ENCODE measurements around the gene P3H3.
A peak's percentile ranks its signal among the peaks of the same experiment; 100 is the strongest.

The P3H3 gene

DNA sequence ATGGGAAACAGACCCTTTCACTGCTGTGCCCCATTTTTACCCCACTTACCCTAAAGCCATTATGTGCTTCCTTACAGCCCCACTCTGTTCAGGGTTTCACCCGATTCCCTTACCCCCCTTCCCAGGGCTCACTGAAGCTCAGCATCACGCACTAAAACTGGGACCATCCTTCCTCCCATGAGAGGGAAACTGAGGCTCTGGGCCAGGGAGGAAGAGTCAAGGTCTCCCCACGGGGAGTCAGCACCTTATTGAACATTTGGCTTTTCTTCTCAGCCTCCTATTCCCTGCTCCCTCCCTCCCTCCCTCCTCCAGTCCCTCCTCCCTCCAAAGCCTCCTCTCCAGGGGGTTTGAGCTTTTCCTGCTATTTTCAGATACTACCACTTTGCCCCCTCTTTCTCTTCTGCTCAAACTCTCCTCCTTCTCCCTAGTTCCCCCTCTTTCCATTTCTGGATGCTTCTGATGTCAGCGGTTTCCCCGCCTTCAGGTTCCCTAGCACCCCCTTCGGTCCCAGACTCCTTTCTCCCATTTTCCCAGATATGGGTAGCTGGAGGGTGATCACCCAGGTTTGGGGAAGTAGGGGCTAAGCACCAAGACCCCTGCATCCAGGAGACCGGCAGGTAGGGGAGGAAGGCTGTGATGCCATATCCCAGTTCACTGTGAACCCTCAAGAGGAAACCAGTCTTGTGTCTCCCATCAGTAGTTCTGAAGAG lies 5.6 kb upstream of the P3H3 start:
- H3K27me3 ChIP-seq (ENCODE audit: control insufficient read depth, insufficient read depth, low read length) = peaks cover 58% of the 10 kb centered on the region
- peaks cover 72% of the 10 kb centered on the region for H3K4me1 ChIP-seq (ENCODE audit: control insufficient read depth, insufficient read depth, low read length)
- H3K9ac ChIP-seq (ENCODE audit: low read length) = no peak overlapping the region
- H3K36me3 ChIP-seq (ENCODE audit: control insufficient read depth, insufficient read depth, low read length) = no peaks in the 10 kb centered on the region
- no peaks in the 10 kb centered on the region for H3K9me3 ChIP-seq (ENCODE audit: control insufficient read depth, insufficient read depth, low read depth, low read length)
- peak overlapping the region; percentile 69 for H3K4me3 ChIP-seq (ENCODE audit: low read depth, low read length)
- H3K27ac ChIP-seq (ENCODE audit: low read depth, low read length) = no peak overlapping the region

DNA sequence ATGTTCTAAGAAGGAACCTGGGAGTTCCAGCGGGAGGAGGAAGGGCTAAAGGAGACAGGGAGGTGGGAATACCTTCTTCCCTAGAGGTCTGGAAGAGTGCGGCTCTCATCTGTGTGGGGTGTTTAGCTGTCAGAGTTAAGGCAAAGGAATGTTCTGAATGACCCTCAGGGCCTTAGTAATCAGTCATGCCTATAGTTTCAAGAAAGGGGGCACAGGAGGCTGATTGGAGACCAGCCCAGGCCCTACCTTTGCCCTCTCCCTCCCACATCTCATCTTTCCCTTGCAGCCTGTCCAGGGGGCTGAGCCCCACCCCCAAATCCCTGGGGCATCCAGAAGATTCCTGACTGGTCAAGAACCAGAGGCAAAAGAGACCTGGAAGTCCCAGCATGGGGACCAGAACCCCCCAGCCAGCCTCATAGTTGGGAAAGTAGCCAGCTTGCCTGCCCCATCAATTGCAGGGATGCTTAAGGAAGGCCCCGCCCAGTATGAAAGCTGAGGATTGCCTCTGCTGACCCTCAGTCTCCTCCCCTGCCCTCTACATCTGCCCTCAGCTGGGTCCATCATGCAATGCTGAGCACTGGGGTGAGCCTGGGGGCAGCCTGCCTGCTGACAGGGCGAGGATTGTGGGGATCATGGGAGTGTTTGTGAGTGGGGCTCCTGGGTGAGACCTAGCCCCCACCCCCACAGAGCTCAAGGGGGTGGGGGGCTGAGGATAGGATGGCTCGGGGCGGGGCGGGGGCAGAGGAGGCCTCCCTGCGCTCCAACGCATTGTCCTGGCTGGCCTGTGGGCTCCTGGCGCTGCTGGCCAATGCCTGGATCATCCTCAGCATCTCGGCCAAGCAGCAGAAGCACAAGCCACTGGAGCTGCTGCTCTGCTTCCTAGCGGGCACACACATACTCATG lies 4.8 kb upstream of the P3H3 start:
- Histone ChIP-seq H3K27me3 (ENCODE audit: control insufficient read depth, insufficient read depth, low read length) (peaks cover 58% of the 10 kb centered on the region), H3K36me3 (ENCODE audit: control insufficient read depth, insufficient read depth, low read length) (no peaks in the 10 kb centered on the region), H3K4me3 (ENCODE audit: low read depth, low read length) (peak overlapping the region; percentile 69; the same call in 1 of the 2 replicates), H3K9me3 (ENCODE audit: control insufficient read depth, insufficient read depth, low read depth, low read length) (no peaks in the 10 kb centered on the region), H3K4me1 (ENCODE audit: control insufficient read depth, insufficient read depth, low read length) (peaks cover 66% of the 10 kb centered on the region), H3K27ac (ENCODE audit: low read depth, low read length) (no peak overlapping the region), H3K9ac (ENCODE audit: low read length) (no peak overlapping the region)

DNA sequence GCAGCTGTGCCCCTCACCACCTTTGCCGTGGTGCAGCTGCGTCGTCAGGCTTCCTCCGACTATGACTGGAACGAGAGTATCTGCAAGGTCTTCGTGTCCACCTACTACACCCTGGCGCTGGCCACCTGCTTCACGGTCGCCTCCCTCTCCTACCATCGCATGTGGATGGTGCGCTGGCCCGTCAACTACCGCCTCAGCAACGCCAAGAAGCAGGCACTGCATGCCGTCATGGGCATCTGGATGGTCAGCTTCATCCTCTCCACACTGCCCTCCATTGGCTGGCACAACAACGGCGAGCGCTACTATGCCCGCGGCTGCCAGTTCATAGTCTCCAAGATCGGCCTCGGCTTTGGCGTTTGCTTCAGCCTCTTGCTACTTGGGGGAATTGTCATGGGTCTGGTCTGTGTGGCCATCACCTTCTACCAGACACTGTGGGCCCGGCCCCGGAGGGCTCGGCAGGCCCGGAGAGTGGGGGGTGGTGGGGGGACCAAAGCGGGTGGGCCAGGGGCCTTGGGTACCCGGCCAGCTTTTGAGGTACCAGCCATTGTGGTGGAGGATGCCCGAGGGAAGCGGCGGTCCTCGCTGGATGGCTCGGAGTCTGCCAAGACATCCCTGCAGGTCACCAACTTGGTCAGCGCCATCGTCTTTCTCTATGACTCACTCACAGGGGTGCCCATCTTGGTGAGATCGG lies 4.0 kb upstream of the P3H3 start:
- Histone ChIP-seq H3K9me3 (ENCODE audit: control insufficient read depth, insufficient read depth, low read depth, low read length) (no peaks in the 10 kb centered on the region), H3K27me3 (ENCODE audit: control insufficient read depth, insufficient read depth, low read length) (peaks cover 58% of the 10 kb centered on the region), H3K4me1 (ENCODE audit: control insufficient read depth, insufficient read depth, low read length) (peaks cover 60% of the 10 kb centered on the region)

DNA sequence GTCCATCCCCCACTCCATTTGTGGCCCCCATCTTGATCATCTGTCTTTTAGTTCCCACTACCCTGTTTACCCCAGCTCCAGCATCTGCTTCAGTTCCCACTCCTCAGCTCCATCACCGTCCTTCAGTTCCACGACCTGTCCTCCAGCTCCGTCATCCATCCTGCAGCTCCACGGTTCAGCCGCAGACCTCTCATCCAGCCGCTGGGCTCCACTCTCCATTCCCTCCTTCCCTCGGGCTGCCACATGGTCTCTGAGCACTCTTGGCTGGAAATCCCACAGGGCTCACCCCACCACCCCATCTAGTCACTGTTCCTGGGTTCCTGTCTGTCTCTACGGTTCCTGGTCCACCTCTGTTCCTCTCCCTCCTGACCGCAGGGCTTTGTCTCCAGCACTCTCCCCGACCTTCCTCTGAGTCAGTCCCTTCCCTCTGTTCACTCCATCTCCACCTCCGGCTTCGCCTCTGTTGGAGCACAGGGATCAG lies 3.3 kb upstream of the P3H3 start:
- Histone ChIP-seq H3K27me3 (ENCODE audit: control insufficient read depth, insufficient read depth, low read length) (peaks cover 51% of the 10 kb centered on the region), H3K4me3 (ENCODE audit: low read depth, low read length) (peak overlapping the region; percentile 61), H3K4me1 (ENCODE audit: control insufficient read depth, insufficient read depth, low read length) (peaks cover 57% of the 10 kb centered on the region), H3K9me3 (ENCODE audit: control insufficient read depth, insufficient read depth, low read depth, low read length) (no peaks in the 10 kb centered on the region), H3K9ac (ENCODE audit: low read length) (no peak overlapping the region), H3K27ac (ENCODE audit: low read depth, low read length) (no peak overlapping the region), H3K36me3 (ENCODE audit: control insufficient read depth, insufficient read depth, low read length) (peaks cover 1% of the 10 kb centered on the region)

More for the DNA sequence above, 4.0 kb upstream of the P3H3 start:
- no peak overlapping the region for H3K27ac ChIP-seq (ENCODE audit: low read depth, low read length)
- no peak overlapping the region for H3K9ac ChIP-seq (ENCODE audit: low read length)
- no peaks in the 10 kb centered on the region for H3K36me3 ChIP-seq (ENCODE audit: control insufficient read depth, insufficient read depth, low read length)
- H3K4me3 ChIP-seq (ENCODE audit: low read depth, low read length) = 0 out of 2 replicates have a peak overlapping the region, but pooled peaks have one; percentile 61

DNA sequence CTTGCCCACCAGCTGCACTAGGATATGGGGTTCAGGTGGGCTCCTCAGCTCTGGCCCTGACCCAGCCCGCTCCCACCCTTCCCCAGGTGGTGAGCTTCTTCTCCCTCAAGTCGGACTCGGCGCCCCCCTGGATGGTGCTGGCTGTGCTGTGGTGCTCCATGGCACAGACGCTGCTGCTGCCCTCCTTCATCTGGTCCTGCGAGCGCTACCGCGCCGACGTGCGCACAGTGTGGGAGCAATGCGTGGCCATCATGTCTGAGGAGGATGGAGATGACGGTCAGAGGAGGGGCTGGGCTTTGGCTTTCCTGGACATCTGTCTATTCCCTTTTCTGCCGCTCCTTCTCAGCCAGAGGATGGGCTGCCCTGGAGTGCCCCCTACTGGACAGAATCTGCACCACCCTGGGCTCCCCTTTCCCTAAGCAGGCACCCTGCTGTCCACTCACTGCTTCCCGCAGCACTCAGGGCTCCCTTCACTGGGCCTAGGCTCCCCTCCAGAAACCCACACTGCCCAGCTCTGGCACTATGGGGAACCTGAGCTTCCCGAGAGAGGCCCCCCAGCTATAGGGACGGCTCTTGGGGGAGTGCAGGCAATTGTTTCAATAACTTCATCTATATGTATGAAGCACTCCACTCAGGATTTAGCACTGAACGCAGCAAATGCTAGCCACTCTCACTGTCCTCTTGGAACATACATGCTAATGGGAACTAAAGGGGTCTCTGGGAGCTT lies 2.6 kb upstream of the P3H3 start:
- Histone ChIP-seq H3K4me3 (ENCODE audit: low read depth, low read length) (peak overlapping the region; percentile 61), H3K36me3 (ENCODE audit: control insufficient read depth, insufficient read depth, low read length) (peaks cover 6% of the 10 kb centered on the region), H3K27me3 (ENCODE audit: control insufficient read depth, insufficient read depth, low read length) (peaks cover 46% of the 10 kb centered on the region), H3K4me1 (ENCODE audit: control insufficient read depth, insufficient read depth, low read length) (peaks cover 53% of the 10 kb centered on the region), H3K9ac (ENCODE audit: low read length) (peak overlapping the region; percentile 14), H3K9me3 (ENCODE audit: control insufficient read depth, insufficient read depth, low read depth, low read length) (no peaks in the 10 kb centered on the region), H3K27ac (ENCODE audit: low read depth, low read length) (no peak overlapping the region)

DNA sequence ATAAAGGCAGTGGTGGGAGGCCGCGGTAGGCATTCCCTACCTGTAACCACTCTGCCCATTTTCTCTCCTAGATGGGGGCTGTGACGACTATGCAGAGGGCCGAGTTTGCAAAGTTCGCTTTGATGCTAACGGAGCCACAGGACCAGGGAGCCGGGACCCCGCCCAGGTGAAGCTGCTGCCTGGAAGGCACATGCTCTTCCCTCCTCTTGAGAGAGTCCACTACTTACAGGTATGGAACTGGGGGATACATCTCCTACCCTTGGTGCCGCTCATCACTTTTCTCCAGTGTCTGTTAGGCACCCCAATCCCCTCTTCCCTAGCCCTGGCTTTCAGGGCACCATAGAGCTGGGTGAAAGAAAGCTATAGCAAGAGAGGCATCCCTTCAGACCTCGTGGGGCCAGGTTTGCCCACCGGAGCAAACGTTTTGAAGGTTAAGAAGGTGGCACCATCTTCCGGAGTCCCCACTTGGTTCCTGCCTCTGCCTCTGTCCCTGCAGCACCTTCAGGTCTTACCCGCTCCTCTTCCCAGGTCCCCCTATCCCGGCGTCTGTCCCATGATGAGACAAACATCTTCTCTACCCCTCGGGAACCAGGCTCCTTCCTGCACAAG lies 2.0 kb upstream of the P3H3 start:
- H3K27ac ChIP-seq (ENCODE audit: low read depth, low read length) = no peak overlapping the region
- H3K4me1 ChIP-seq (ENCODE audit: control insufficient read depth, insufficient read depth, low read length) = peaks cover 48% of the 10 kb centered on the region
- peak overlapping the region; percentile 61 for H3K4me3 ChIP-seq (ENCODE audit: low read depth, low read length)
- peaks cover 46% of the 10 kb centered on the region for H3K27me3 ChIP-seq (ENCODE audit: control insufficient read depth, insufficient read depth, low read length)
- H3K36me3 ChIP-seq (ENCODE audit: control insufficient read depth, insufficient read depth, low read length) = peaks cover 13% of the 10 kb centered on the region
- no peak overlapping the region for H3K9ac ChIP-seq (ENCODE audit: low read length)
- no peaks in the 10 kb centered on the region for H3K9me3 ChIP-seq (ENCODE audit: control insufficient read depth, insufficient read depth, low read depth, low read length)

DNA sequence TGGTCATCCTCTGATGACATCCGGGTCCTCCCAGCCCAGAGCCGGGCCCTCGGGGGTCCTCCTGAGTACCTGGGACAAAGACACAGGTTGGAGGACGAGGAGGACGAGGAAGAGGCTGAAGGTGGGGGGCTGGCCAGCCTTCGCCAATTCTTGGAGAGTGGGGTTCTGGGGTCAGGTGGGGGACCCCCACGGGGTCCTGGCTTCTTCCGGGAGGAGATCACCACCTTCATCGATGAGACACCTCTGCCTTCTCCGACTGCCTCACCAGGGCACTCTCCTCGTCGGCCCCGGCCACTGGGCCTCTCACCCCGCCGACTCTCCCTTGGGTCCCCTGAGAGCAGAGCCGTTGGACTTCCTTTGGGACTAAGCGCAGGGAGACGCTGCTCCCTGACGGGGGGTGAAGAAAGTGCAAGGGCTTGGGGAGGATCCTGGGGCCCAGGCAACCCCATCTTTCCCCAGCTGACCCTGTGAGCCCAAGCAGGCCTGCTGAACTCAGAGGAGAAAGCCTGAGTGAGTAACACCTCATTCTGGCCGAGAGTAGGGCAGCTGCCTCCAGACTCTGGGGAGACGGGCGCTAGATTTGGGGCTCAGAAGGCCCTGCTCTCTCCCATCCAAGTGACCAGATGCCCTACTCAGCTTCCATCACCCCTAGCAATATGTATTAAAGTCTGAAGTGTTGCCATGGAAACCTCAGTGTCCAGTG lies 1.3 kb upstream of the P3H3 start:
- H3K36me3 ChIP-seq (ENCODE audit: control insufficient read depth, insufficient read depth, low read length) = peaks cover 19% of the 10 kb centered on the region
- H3K27me3 ChIP-seq (ENCODE audit: control insufficient read depth, insufficient read depth, low read length) = peaks cover 44% of the 10 kb centered on the region
- H3K4me3 ChIP-seq (ENCODE audit: low read depth, low read length) = peak overlapping the region; percentile 42; the same call in 1 of the 2 replicates
- no peak overlapping the region for H3K27ac ChIP-seq (ENCODE audit: low read depth, low read length)
- H3K4me1 ChIP-seq (ENCODE audit: control insufficient read depth, insufficient read depth, low read length) = peaks cover 47% of the 10 kb centered on the region
- H3K9ac ChIP-seq (ENCODE audit: low read length) = no peak overlapping the region
- H3K9me3 ChIP-seq (ENCODE audit: control insufficient read depth, insufficient read depth, low read depth, low read length) = no peaks in the 10 kb centered on the region

DNA sequence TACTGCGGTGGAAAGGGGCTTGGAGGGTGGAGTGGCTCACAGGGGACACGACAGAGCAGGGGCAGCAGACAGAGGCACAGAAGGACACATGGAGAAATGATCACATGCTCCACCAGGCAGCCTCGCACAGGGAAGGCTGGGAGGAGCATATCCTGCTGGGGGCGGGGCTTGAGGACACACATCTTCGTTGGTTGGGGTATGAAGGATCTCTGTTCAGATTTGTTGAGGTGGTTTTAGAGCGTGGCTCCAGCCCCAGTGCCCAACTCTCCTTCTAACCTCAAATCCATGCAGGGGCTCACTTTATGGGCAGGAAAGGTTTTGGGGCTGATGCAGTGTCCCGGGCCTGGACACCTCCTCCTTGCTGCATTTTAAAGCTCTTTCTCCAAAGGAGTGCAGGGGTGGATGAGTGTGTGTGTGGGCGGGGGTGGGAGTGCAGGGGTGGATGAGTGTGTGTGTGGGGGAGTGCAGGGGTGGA lies 733 bp upstream of the P3H3 start:
- H3K9me3 ChIP-seq (ENCODE audit: control insufficient read depth, insufficient read depth, low read depth, low read length) = no peaks in the 10 kb centered on the region
- H3K36me3 ChIP-seq (ENCODE audit: control insufficient read depth, insufficient read depth, low read length) = peaks cover 24% of the 10 kb centered on the region
- H3K4me1 ChIP-seq (ENCODE audit: control insufficient read depth, insufficient read depth, low read length) = peaks cover 41% of the 10 kb centered on the region
- no peak overlapping the region for H3K9ac ChIP-seq (ENCODE audit: low read length)
- peaks cover 38% of the 10 kb centered on the region for H3K27me3 ChIP-seq (ENCODE audit: control insufficient read depth, insufficient read depth, low read length)
- H3K4me3 ChIP-seq (ENCODE audit: low read depth, low read length) = peak overlapping the region; percentile 42
- H3K27ac ChIP-seq (ENCODE audit: low read depth, low read length) = no peak overlapping the region

DNA sequence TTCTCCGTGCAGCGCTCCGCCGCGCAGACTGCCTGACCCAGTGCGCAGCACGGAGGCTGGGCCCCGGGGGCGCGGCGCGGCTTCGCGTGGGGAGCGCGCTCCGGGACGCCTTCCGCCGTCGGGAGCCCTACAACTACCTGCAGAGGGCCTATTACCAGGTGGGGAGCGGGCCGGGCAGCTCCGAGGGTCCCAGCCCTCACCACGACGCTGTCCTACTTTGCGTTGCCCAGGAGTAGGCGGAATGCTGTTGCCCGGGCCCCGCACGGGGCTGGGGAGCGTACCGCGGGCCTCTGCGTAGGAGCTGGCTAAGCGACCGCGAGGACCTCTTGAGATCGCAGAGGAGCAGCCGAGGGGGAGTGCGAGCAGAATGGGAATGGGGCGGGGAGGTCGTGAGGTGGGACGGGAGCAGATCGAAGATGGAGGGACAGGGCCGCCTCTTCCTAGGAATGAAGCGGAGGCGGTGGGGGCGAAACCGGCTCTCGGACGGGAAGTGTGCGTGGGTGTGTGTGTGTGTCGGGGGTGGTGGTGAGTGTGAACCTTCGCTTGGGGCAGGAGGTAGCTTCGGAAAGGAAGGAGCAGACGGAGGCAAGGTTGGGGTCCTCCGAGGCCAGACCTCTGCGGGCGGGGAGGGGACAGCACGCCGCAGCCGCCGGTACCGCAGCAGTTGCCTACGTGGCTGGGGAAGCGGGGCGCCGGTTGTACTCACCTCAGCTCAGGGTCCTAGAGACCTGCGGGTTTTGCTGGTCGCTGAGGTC lies 751 bp downstream of the P3H3 start:
- no peaks in the 10 kb centered on the region for H3K9me3 ChIP-seq (ENCODE audit: control insufficient read depth, insufficient read depth, low read depth, low read length)
- peaks cover 25% of the 10 kb centered on the region for H3K27me3 ChIP-seq (ENCODE audit: control insufficient read depth, insufficient read depth, low read length)
- peaks cover 34% of the 10 kb centered on the region for H3K36me3 ChIP-seq (ENCODE audit: control insufficient read depth, insufficient read depth, low read length)
- H3K4me1 ChIP-seq (ENCODE audit: control insufficient read depth, insufficient read depth, low read length) = peaks cover 31% of the 10 kb centered on the region
- peak overlapping the region; percentile 98 for H3K4me3 ChIP-seq (ENCODE audit: low read depth, low read length)
- no peak overlapping the region for H3K27ac ChIP-seq (ENCODE audit: low read depth, low read length)
- peak overlapping the region; percentile 87 for H3K9ac ChIP-seq (ENCODE audit: low read length)
